ENCODE results near the gene MAVS. TPM values are rescaled to one million over a fixed set of nuclear protein-coding genes. Genes with fewer than 3 reads are reported as not detected.

MAVS gene
- total RNA-seq, 1 donor from 2014 or later = 38.3 TPM

DNA sequence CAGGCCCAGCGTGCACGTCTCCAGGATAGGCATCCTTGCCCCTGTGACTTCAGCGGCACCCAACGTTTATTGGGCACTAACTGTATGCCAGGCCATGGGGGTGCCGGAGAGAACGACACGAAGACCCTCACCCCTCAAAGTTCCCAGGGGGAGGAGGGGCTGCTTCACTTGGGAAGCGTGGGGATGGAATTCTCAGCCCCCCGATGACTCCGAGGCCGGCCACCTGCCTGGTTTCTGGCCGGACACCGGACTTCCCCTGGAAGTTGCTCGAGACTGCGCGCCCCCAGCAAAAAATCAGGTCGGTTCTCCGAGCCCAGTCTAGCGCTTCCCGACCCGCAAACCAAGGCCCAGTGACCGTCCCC lies 275 bp upstream of the MAVS start:
- peaks cover 18% of the 10 kb centered on the region for H3K4me1 Mint-ChIP-seq
- no peaks in the 10 kb centered on the region for H3K9me3 Mint-ChIP-seq
- DNase-seq (ENCODE audit: low spot score in 2 of 2, unreplicated experiment in 2 of 2) = no peak
- no peaks in the 10 kb centered on the region for H3K27me3 Mint-ChIP-seq (ENCODE audit: low read depth)
- H3K4me3 Mint-ChIP-seq = peak overlapping the region; percentile 84
- peak overlapping the region; percentile 93 for H3K27ac Mint-ChIP-seq
- peaks cover 8% of the 10 kb centered on the region for H3K36me3 Mint-ChIP-seq
- TF ChIP-seq, protein P1, sequence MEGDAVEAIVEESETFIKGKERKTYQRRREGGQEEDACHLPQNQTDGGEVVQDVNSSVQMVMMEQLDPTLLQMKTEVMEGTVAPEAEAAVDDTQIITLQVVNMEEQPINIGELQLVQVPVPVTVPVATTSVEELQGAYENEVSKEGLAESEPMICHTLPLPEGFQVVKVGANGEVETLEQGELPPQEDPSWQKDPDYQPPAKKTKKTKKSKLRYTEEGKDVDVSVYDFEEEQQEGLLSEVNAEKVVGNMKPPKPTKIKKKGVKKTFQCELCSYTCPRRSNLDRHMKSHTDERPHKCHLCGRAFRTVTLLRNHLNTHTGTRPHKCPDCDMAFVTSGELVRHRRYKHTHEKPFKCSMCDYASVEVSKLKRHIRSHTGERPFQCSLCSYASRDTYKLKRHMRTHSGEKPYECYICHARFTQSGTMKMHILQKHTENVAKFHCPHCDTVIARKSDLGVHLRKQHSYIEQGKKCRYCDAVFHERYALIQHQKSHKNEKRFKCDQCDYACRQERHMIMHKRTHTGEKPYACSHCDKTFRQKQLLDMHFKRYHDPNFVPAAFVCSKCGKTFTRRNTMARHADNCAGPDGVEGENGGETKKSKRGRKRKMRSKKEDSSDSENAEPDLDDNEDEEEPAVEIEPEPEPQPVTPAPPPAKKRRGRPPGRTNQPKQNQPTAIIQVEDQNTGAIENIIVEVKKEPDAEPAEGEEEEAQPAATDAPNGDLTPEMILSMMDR (IDR thresholded peaks at IDR 0.05; ENCODE audit: unreplicated experiment) = no peak

DNA sequence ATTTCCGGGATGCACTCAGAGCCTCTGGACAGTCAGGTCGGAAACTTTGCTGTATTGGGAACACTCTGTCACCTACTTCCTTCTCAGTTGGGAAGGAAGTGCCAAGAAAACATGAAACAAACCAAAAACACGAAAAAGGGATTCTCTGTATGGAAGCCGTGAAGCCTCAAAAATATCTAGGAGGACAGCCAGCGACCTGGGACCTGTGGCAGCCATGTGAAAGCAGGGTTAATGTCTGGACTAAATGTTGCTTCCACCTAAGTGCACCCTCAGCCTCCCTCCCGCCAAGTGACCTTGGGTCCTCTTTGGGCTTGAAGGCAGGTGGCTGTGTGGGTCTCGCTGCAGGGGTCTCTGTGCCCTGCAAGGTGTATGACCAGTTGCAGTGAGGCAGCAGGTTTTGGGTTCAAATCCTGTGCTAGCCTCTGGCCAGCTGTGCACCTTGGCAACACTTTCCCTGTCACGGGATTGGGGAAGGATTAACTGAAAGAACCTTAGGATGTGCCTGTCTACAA lies 851 bp downstream of the MAVS start:
- DNase-seq (ENCODE audit: low spot score in 2 of 2, unreplicated experiment in 2 of 2) = no peak
- Mint-ChIP-seq H3K9me3 (no peaks in the 10 kb centered on the region), H3K27ac (peak overlapping the region; percentile 93), H3K4me3 (peak overlapping the region; percentile 84), H3K4me1 (peaks cover 18% of the 10 kb centered on the region), H3K36me3 (peaks cover 8% of the 10 kb centered on the region), H3K27me3 (ENCODE audit: low read depth) (no peaks in the 10 kb centered on the region)
- TF ChIP-seq, protein P1 (IDR thresholded peaks at IDR 0.05; ENCODE audit: unreplicated experiment) = no peak

DNA sequence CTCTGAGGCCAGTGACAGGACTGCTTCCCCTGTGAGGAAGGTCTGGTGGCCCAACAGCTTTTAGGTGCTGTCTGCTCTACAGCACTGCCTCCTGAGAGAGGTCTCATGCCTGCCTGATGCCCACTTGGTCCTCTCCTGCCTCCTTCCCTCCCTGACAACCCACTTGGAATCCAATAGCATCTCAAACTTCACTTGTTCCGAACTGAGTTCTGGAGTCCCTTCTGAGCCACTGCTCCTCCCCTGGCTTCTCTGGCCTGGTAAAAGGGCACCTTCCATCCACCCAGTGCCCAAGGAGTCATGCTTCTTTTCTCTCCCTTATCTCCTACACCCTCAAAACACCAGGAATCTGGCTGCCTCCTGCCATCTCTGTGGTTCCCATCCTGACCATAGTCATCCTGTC lies 1.9 kb downstream of the MAVS start:
- H3K4me3 Mint-ChIP-seq = peak overlapping the region; percentile 84
- H3K36me3 Mint-ChIP-seq = peaks cover 8% of the 10 kb centered on the region
- TF ChIP-seq, protein P1 (IDR thresholded peaks at IDR 0.05; ENCODE audit: unreplicated experiment) = no peak
- peaks cover 18% of the 10 kb centered on the region for H3K4me1 Mint-ChIP-seq
- peak overlapping the region; percentile 72 for H3K27ac Mint-ChIP-seq
- no peak for DNase-seq (ENCODE audit: low spot score in 2 of 2, unreplicated experiment in 2 of 2)
- no peaks in the 10 kb centered on the region for H3K9me3 Mint-ChIP-seq
- no peaks in the 10 kb centered on the region for H3K27me3 Mint-ChIP-seq (ENCODE audit: low read depth)

DNA sequence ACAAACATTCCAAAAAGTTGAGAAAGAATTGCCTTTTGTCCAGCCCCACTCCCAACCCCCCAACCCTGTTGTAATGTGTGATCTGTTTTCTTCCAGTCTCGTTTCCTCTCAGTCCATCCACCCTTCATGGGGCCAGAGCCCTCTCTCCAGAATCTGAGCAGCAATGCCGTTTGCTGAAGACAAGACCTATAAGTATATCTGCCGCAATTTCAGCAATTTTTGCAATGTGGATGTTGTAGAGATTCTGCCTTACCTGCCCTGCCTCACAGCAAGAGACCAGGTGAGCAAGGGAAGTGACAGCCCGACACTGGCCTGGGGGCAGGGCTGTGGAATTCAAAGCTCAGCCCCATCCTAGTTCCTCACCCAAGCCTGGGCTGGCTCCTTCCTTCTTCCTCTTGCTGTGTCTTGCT lies 7.8 kb downstream of the MAVS start:
- Mint-ChIP-seq H3K9me3 (no peaks in the 10 kb centered on the region), H3K27me3 (ENCODE audit: low read depth) (no peaks in the 10 kb centered on the region), H3K27ac (no peak overlapping the region), H3K4me3 (no peak overlapping the region), H3K4me1 (no peaks in the 10 kb centered on the region), H3K36me3 (peaks cover 22% of the 10 kb centered on the region)
- no peak for DNase-seq (ENCODE audit: low spot score in 2 of 2, unreplicated experiment in 2 of 2)
- TF ChIP-seq, protein P1 (IDR thresholded peaks at IDR 0.05; ENCODE audit: unreplicated experiment) = no peak

DNA sequence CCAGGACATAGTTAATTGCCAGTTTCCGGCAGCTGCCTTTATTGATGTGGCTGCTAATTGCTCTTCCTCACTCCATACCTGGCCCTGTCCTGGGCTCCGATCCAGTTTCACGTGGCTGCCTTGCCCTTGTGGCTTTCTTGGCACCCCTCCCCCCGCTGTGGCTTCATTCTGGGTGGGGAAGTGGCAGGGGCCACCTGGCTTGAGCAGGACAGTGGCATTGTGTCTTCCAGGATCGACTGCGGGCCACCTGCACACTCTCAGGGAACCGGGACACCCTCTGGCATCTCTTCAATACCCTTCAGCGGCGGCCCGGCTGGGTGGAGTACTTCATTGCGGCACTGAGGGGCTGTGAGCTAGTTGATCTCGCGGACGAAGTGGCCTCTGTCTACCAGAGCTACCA lies 10.8 kb downstream of the MAVS start:
- DNase-seq (ENCODE audit: low spot score in 2 of 2, unreplicated experiment in 2 of 2) = no peak
- no peak overlapping the region for H3K27ac Mint-ChIP-seq
- H3K4me3 Mint-ChIP-seq = no peak overlapping the region
- H3K36me3 Mint-ChIP-seq = peaks cover 33% of the 10 kb centered on the region
- no peaks in the 10 kb centered on the region for H3K4me1 Mint-ChIP-seq
- no peaks in the 10 kb centered on the region for H3K27me3 Mint-ChIP-seq (ENCODE audit: low read depth)
- TF ChIP-seq, protein P1 (IDR thresholded peaks at IDR 0.05; ENCODE audit: unreplicated experiment) = no peak
- H3K9me3 Mint-ChIP-seq = no peaks in the 10 kb centered on the region

DNA sequence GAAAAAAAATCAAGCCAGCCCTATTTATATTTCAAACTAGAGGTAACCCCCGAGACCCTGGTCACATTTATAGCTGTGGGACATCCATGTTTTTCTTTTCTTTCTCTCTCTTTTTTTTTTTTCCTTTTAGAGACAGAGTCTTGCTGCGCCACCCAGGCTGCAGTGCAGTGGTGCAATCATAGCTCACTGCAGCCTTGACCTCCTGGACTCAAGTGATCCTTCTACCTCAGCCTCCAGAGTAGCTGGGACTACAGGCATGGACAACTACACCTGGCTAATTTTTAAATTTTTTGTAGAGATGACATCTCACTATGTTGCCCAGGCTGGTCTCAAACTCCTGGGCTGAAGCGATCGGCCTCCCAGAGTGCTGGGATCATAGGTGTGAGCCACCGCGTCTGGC lies 12.1 kb downstream of the MAVS start:
- H3K4me1 Mint-ChIP-seq = no peaks in the 10 kb centered on the region
- H3K27me3 Mint-ChIP-seq (ENCODE audit: low read depth) = no peaks in the 10 kb centered on the region
- H3K4me3 Mint-ChIP-seq = no peak overlapping the region
- H3K9me3 Mint-ChIP-seq = no peaks in the 10 kb centered on the region
- TF ChIP-seq, protein P1 (IDR thresholded peaks at IDR 0.05; ENCODE audit: unreplicated experiment) = no peak
- DNase-seq (ENCODE audit: low spot score in 2 of 2, unreplicated experiment in 2 of 2) = no peak
- H3K27ac Mint-ChIP-seq = no peak overlapping the region
- H3K36me3 Mint-ChIP-seq = peaks cover 45% of the 10 kb centered on the region
